H1 (cell line): Measurements from ENCODE around the gene TCL1A. TPM values are rescaled to one million over a fixed set of nuclear protein-coding genes. Genes with fewer than 3 reads are reported as not detected.

Source experiments
- CTCF ChIA-PET: fragments of 300-600 bp; sonication (Branson Sonifier 250); formaldehyde crosslinking; loops from one replicate; lab custom pipeline; 2021; ENCODE audit not compliant: partially characterized antibody; lab: Charles Lee
- POLR2A ChIA-PET: fragments of 300-600 bp; sonication (Branson Sonifier 250); formaldehyde crosslinking; loops from one replicate; lab custom pipeline; 2021; ENCODE audit warnings: inconsistent platforms; ENCODE audit not compliant: partially characterized antibody; lab: Charles Lee
- DNase-seq, 2 experiments: peaks; one replicate each; pipeline versions ENCODE4 v3.0.0 to v3.0.0-alpha.2; 2010 to 2022; ENCODE audit warnings: low spot score in 2 of 2, low read depth in 1 of 2, mixed read lengths in 1 of 2
- FAIRE-seq: peaks from 2 replicates; lab custom pipeline; 2011; peaks lifted over from hg19 to GRCh38; lab: Jason Lieb, UNC
- H2AFZ ChIP-seq: 2 replicates; pipeline ENCODE4 v1.8.1; 2012; ENCODE audit warnings: low read length, inconsistent platforms
- H2AK5ac ChIP-seq: 2 replicates; pipeline ENCODE4 v1.6.1; 2013; ENCODE audit warnings: low read depth, low read length
- H2BK120ac ChIP-seq: replicated peaks from 2 replicates; pipeline ENCODE3; 2013; ENCODE audit warnings: low read depth, low read length, inconsistent platforms
- H2BK12ac ChIP-seq: 2 replicates; pipeline ENCODE4 v1.6.1; 2013; ENCODE audit warnings: low read depth, low read length
- H2BK15ac ChIP-seq: 2 replicates; pipeline ENCODE4 v1.6.1; 2013; ENCODE audit warnings: low read length
- H2BK20ac ChIP-seq: 2 replicates; pipeline ENCODE4 v1.6.1; 2013; ENCODE audit warnings: low read length
- H2BK5ac ChIP-seq: 2 replicates; pipeline ENCODE4 v1.6.1; 2013; ENCODE audit warnings: low read depth, low read length
- H3K14ac ChIP-seq: 2 replicates; pipeline ENCODE4 v1.6.1; 2013; ENCODE audit warnings: inconsistent platforms; ENCODE audit not compliant: insufficient read length
- H3K18ac ChIP-seq: 2 replicates; pipeline ENCODE4 v1.6.1; 2013; ENCODE audit warnings: low read length; ENCODE audit errors: extremely low read depth
- H3K23ac ChIP-seq: 2 replicates; pipeline ENCODE4 v1.6.1; 2013; ENCODE audit warnings: inconsistent platforms; ENCODE audit not compliant: insufficient read length
- H3K23me2 ChIP-seq: 2 replicates; pipeline ENCODE4 v1.6.1; 2013; ENCODE audit warnings: low read depth, low read length
- H3K27ac ChIP-seq: 2 replicates; pipeline ENCODE4 v1.6.1; 2011; ENCODE audit warnings: low read depth, low read length, inconsistent platforms
- H3K27me3 ChIP-seq, 4 experiments: replicated peaks in 1 of 4; 1 replicate in 1 of 4; 2 replicates in 3 of 4; pipeline versions ENCODE4 v1.6.1 to v1.8.1; 2011 to 2013; ENCODE audit warnings: low read length in 3 of 4, mild to moderate bottlenecking in 3 of 4, inconsistent platforms in 2 of 4, mixed read lengths in 2 of 4, moderate library complexity in 1 of 4; ENCODE audit not compliant: control insufficient read depth in 3 of 4, insufficient read depth in 3 of 4; ENCODE audit errors: extremely low read depth in 1 of 4
- H3K36me3 ChIP-seq, 4 experiments: 2 replicates each; pipeline versions ENCODE4 v1.6.1 to v1.8.1; 2011 to 2013; ENCODE audit warnings: mild to moderate bottlenecking in 4 of 4, low read length in 3 of 4, moderate library complexity in 2 of 4, control low read depth in 1 of 4, inconsistent platforms in 1 of 4; ENCODE audit not compliant: insufficient read depth in 4 of 4, control insufficient read depth in 2 of 4
- H3K4ac ChIP-seq: replicated peaks from 2 replicates; pipeline ENCODE3; 2013; ENCODE audit warnings: low read length, low read depth, mixed read lengths, inconsistent platforms; ENCODE audit not compliant: insufficient read length
- H3K4me1 ChIP-seq, 4 experiments: replicated peaks in 1 of 4; 1 replicate in 1 of 4; 2 replicates in 3 of 4; pipeline versions ENCODE4 v1.6.1 to v1.8.1; 2011 to 2013; ENCODE audit warnings: low read length in 3 of 4, inconsistent platforms in 2 of 4, mixed read lengths in 1 of 4; ENCODE audit not compliant: insufficient read depth in 4 of 4, control insufficient read depth in 3 of 4
- H3K4me2 ChIP-seq, 2 experiments: 2 replicates each; pipeline versions ENCODE4 v1.6.1 to v1.8.1; 2011 to 2013; ENCODE audit warnings: low read depth in 2 of 2, low read length in 2 of 2, control low read depth in 1 of 2, inconsistent platforms in 1 of 2, mild to moderate bottlenecking in 1 of 2; ENCODE audit not compliant: insufficient read depth in 1 of 2
- H3K4me3 ChIP-seq, 4 experiments: fragments of 200-600, 300-600 bp in 1 of 4; sonication (generic), shearing (Covaris generic), sonication (Bioruptor Twin) in 1 of 4; 2 replicates each; pipeline versions ENCODE4 v1.5.1 to v1.8.1; 2011 to 2016; ENCODE audit warnings: low read length in 4 of 4, low read depth in 3 of 4, control low read depth in 2 of 4, inconsistent platforms in 2 of 4, mild to moderate bottlenecking in 2 of 4, mixed read lengths in 1 of 4, moderate library complexity in 1 of 4; ENCODE audit not compliant: insufficient read depth in 2 of 4; ENCODE audit errors: extremely low read depth in 1 of 4
- H3K56ac ChIP-seq: replicated peaks from 2 replicates; pipeline ENCODE3; 2013; ENCODE audit warnings: low read depth, mild to moderate bottlenecking, mixed read lengths, low read length, inconsistent platforms; ENCODE audit not compliant: insufficient read length
- H3K79me1 ChIP-seq: 2 replicates; pipeline ENCODE4 v1.6.1; 2013; ENCODE audit warnings: low read depth, low read length, control low read depth
- H3K79me2 ChIP-seq, 2 experiments: 2 replicates each; pipeline versions ENCODE4 v1.6.1 to v1.8.1; 2012 to 2013; ENCODE audit warnings: low read length in 2 of 2, mild to moderate bottlenecking in 2 of 2, inconsistent platforms in 1 of 2; ENCODE audit not compliant: insufficient read depth in 2 of 2, control insufficient read depth in 1 of 2
- H3K9ac ChIP-seq, 4 experiments: replicated peaks in 1 of 4; 1 replicate in 1 of 4; 2 replicates in 3 of 4; pipeline versions ENCODE4 v1.6.1 to v1.8.1; 2011 to 2013; ENCODE audit warnings: low read depth in 3 of 4, low read length in 3 of 4, control low read depth in 2 of 4, mild to moderate bottlenecking in 2 of 4, moderate library complexity in 2 of 4, inconsistent platforms in 1 of 4; ENCODE audit errors: extremely low read depth in 1 of 4
- H3K9me3 ChIP-seq, 2 experiments: 2 replicates each; pipeline versions ENCODE4 v1.6.1 to v1.8.1; 2012 to 2013; ENCODE audit warnings: mild to moderate bottlenecking in 2 of 2, moderate library complexity in 2 of 2, control low read depth in 1 of 2, inconsistent platforms in 1 of 2, low read depth in 1 of 2, low read length in 1 of 2, mixed read lengths in 1 of 2; ENCODE audit not compliant: insufficient read depth in 2 of 2
- H4K20me1 ChIP-seq, 2 experiments: replicated peaks in 1 of 2; 2 replicates each; pipeline versions ENCODE3 to v1.8.1; 2011 to 2013; ENCODE audit warnings: inconsistent platforms in 2 of 2, low read length in 2 of 2, mild to moderate bottlenecking in 1 of 2; ENCODE audit not compliant: insufficient read depth in 2 of 2, control insufficient read depth in 1 of 2
- H4K5ac ChIP-seq: 2 replicates; pipeline ENCODE4 v1.6.1; 2013; ENCODE audit warnings: low read length, low read depth, mixed read lengths, inconsistent platforms; ENCODE audit not compliant: insufficient read length
- H4K8ac ChIP-seq: 2 replicates; pipeline ENCODE4 v1.8.0; 2013; ENCODE audit warnings: mild to moderate bottlenecking, moderate library complexity, low read length, inconsistent platforms; ENCODE audit not compliant: insufficient read depth; ENCODE audit errors: extremely low read depth
- H4K91ac ChIP-seq: replicated peaks from 2 replicates; pipeline ENCODE3; 2013; ENCODE audit warnings: low read length, mixed read lengths, inconsistent platforms; ENCODE audit not compliant: insufficient read length
- CHD1 ChIP-seq: IDR thresholded peaks from 2 replicates; pipeline ENCODE4 v1.6.1; 2012; ENCODE audit warnings: low read depth, low read length, improper control_type of control experiment
- KDM4A ChIP-seq: IDR thresholded peaks from one replicate; pipeline ENCODE4 v1.7.1; 2012; ENCODE audit warnings: low read depth, mild to moderate bottlenecking, moderate library complexity, low read length, inconsistent platforms; ENCODE audit not compliant: severe bottlenecking
- NANOG ChIP-seq: IDR thresholded peaks from 2 replicates; pipeline ENCODE4 v1.6.1; 2011; ENCODE audit warnings: low read length, low read depth, mild to moderate bottlenecking, inconsistent platforms; ENCODE audit not compliant: insufficient read depth, poor library complexity, severe bottlenecking
- RFX5 ChIP-seq: IDR thresholded peaks from 2 replicates; pipeline ENCODE4 v1.6.1; 2011; ENCODE audit warnings: low read depth, low read length, improper control_type of control experiment, borderline replicate concordance
- RNF2 ChIP-seq: fragments of 200-900, 300-1000 bp; sonication (generic); IDR thresholded peaks from 2 replicates; pipeline ENCODE4 v1.7.1; 2016; ENCODE audit warnings: borderline replicate concordance, low read depth, mild to moderate bottlenecking, antibody characterized with exemption, low read length; ENCODE audit not compliant: poor library complexity, severe bottlenecking; ENCODE audit errors: missing control alignments
- SP1 ChIP-seq: IDR thresholded peaks from 2 replicates; pipeline ENCODE4 v1.6.1; 2011; ENCODE audit warnings: low read depth, low read length
- SP4 ChIP-seq: IDR thresholded peaks from 2 replicates; pipeline ENCODE4 v1.6.1; 2012; ENCODE audit warnings: low read length, inconsistent platforms
- TCF12 ChIP-seq: IDR thresholded peaks from 2 replicates; pipeline ENCODE4 v1.6.1; 2011; ENCODE audit warnings: low read depth, mild to moderate bottlenecking, low read length
- TEAD4 ChIP-seq: IDR thresholded peaks from 2 replicates; pipeline ENCODE4 v1.6.1; 2012; ENCODE audit warnings: low read depth, low read length, inconsistent platforms, mixed read lengths
- whole genome bisulfite sequencing, 2 experiments: shearing (Covaris generic) in 1 of 2; methylation state at CpG; one replicate each; pipeline versions ENCODE4 v1.1.6 to v1.1.7; 2013 to 2015; ENCODE audit warnings: low lambda C conversion rate in 2 of 2, mixed read lengths in 2 of 2, inconsistent platforms in 1 of 2, low coverage in 1 of 2, missing lambda C conversion rate in 1 of 2; ENCODE audit not compliant: insufficient replicate concordance in 2 of 2, insufficient coverage in 1 of 2, insufficient read length in 1 of 2; ENCODE audit errors: extremely low coverage in 1 of 2, missing lambda C conversion rate in 1 of 2; 5-methylcytosine and 5-hydroxymethylcytosine counted together
- polyA plus RNA-seq, 7 experiments: library from polyadenylated mRNA; depleted of rRNA in 3 of 7; stranded (reverse) in 5 of 7; unstranded in 2 of 7; fragments of >200 nt in 5 of 7; fragments of 200-250 nt in 2 of 7; gene quantifications; 1 replicate in 5 of 7; 2 replicates in 1 of 7; 4 replicates in 1 of 7; pipeline versions ENCODE4 v1.2.1 to v1.2.3, GENCODE V29; 2011 to 2013; ENCODE audit warnings: missing spikeins in 2 of 7, mixed read lengths in 2 of 7
- total RNA-seq: library from RNA; stranded (reverse); fragmentation: NEBNext Ultra II Directional; extraction: Animal tissue kit (Norgen Biotek cat#: 25700); gene quantifications from 2 replicates; pipeline ENCODE4 v1.2.1, GENCODE V29; 2021

TCL1A gene
- total and polyA plus RNA-seq, 2 of the 8 experiments (the other 6 are each of a cell fraction or from before 2014, with no cell fraction given): 0.35 to 7.6 TPM

DNA sequence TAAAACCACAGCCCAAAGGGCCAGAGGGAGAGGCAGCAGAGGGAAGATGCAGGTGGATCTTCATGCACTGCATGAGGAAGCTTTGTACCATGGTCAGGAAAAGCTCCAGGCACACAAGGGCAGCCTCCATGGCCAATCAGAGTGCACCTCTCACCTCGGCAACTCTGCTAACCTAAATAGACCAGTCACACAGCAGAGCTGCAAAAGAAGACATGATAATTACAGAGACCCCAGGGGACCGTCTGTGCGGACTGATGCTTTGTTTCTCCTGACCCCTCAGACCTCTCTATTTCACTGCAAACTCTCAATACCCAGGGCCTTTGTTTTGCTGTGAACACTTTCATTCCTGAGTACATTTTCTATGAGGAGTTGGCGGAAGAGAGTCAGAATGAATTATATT lies 38.4 kb downstream of the TCL1A start:
- H3K27ac ChIP-seq: no peak overlapping the region
- H2BK20ac ChIP-seq: no peak overlapping the region
- H4K20me1 ChIP-seq: no peaks in the 10 kb centered on the region
- CTCF ChIA-PET: interaction anchor here (0.7 to 2.6 kb wide), 9 partner anchors 8 to 138 kb away, joined by 3 to 12 read pairs (median 6); partner anchors contain the start of gene TCL1B
- no peak overlapping the region for H2AFZ ChIP-seq
- POLR2A ChIA-PET: interaction anchor here (0.9 kb wide), 1 partner anchor 201 kb away, joined by 3 read pairs; no protein-coding TSS in a partner anchor
- no peak overlapping the region for H2BK120ac ChIP-seq
- H3K56ac ChIP-seq: no peak overlapping the region
- H2AK5ac ChIP-seq: no peak overlapping the region
- no peak overlapping the region for H3K4me2 ChIP-seq
- no peak overlapping the region for H4K8ac ChIP-seq
- no peak overlapping the region for H3K18ac ChIP-seq
- no peak overlapping the region for H4K5ac ChIP-seq
- H3K14ac ChIP-seq: no peak overlapping the region
- no peak overlapping the region for H3K23ac ChIP-seq
- no peak overlapping the region for H2BK15ac ChIP-seq
- H3K9me3 ChIP-seq: peaks cover 0 to 2% of the 10 kb centered on the region in 2 experiments; a peak in 1 of 4 replicates
- no peak overlapping the region for H3K9ac ChIP-seq
- no peaks in the 10 kb centered on the region for H3K36me3 ChIP-seq
- no peaks in the 10 kb centered on the region; the same call in 1 of the 2 replicates for H3K23me2 ChIP-seq
- no peaks in the 10 kb centered on the region for H3K79me1 ChIP-seq
- no peak for DNase-seq
- FAIRE-seq: no peak
- H3K4ac ChIP-seq: no peak overlapping the region
- H2BK5ac ChIP-seq: no peak overlapping the region
- H3K4me3 ChIP-seq: no peak overlapping the region
- peaks cover 1 to 11% (median 3%) of the 10 kb centered on the region in 4 experiments; a peak in 5 of 7 replicates for H3K4me1 ChIP-seq
- H3K27me3 ChIP-seq: no peaks in the 10 kb centered on the region; a peak in 3 of 7 replicates
- H3K79me2 ChIP-seq: no peaks in the 10 kb centered on the region
- 58% methylated on average over 4 of the region's 4 CpGs; no CpG with 5 or more reads in 1 of the 2 experiments for WGBS, 2 experiments
- H2BK12ac ChIP-seq: no peak overlapping the region
- no peak for TF ChIP-seq TCF12
- TF ChIP-seq KDM4A: no peak
- no peak for TF ChIP-seq RFX5
- TF ChIP-seq RNF2: no peak
- TF ChIP-seq CHD1: no peak
- TF ChIP-seq NANOG: no peak
- no peak for TF ChIP-seq TEAD4
- no peak for TF ChIP-seq SP1
- no peak for TF ChIP-seq SP4
- TF ChIP-seq, all 59 proteins: peak for 0
- no peak overlapping the region for H4K91ac ChIP-seq
